HG03558 (cell line): Measurements from ENCODE around the gene SBF2.

Source experiments
- ATAC-seq: cut with Tn5 transposase; IDR thresholded peaks from one replicate; pipeline ENCODE4 v1.9.1; 2021; ENCODE audit warnings: moderate number of reproducible peaks; ENCODE audit not compliant: unreplicated experiment; ENCODE audit errors: extremely low read depth

The SBF2 gene

GRCh38 chr11:9799886-9800285 is 494.1 kb downstream of the SBF2 start:
- no peak for ATAC-seq

DNA sequence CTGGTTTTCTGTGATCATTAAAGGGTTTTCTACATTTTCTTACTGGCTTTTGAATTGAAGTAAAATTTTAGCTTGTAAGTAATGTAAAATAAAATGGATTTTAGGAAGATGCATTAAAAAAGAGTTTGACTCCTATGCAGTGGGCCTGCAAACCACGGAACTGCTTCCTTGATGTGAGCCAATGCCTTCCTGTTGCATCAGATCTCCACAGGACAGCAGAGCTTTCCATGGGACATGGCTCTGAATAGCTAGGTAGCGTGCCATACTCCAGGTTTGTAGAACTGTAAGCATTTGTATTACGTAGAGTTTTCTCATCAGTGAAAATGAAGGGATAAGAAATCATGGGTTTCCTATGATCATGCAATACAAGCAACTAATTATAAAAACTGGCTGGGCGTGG is 496.7 kb downstream of the SBF2 start:
- no peak for ATAC-seq

- no peak for ATAC-seq
Observed at GRCh38 chr11:9796854-9797253, 497.2 kb downstream of the SBF2 start.

DNA sequence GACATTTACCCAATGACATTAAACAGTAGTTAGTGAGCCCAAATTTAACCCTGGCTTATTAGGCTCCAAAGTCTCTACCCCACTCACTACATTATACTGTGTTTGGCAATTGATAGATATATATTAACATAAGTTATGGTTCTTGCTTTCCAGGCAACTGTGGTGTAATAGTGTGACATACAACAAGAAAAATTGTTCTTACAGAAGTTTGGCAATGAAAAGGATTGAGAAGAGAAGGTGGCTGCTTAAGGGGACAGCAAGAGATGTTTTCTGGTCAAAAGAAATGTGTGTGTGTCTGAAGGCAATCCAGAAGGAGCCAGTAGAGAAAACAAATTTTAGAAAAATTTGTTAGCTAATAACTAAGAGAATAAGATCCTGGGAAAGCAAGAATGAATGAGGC is 497.8 kb downstream of the SBF2 start:
- ATAC-seq = no peak

DNA sequence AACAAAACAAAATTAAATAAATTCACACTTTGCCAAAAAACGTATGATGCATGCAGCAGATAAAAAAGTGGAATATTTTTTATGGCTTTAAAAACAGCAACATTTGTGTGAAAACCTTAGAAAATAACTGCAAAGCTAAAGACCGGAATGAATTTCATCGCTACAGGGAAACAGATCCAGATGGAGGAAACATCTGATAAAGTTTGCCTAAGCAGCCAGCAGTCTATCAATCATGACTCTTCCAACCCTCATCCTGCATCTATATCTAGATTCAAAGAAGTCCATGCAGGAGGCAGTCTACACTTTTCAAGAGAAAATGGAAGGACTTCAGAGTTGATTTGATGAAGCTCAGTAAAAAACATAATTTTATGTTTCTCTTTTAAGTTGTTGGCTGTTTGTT is 503.3 kb downstream of the SBF2 start:
- no peak for ATAC-seq

- no peak for ATAC-seq
Observed at GRCh38 chr11:9789910-9790309, 504.1 kb downstream of the SBF2 start.

DNA sequence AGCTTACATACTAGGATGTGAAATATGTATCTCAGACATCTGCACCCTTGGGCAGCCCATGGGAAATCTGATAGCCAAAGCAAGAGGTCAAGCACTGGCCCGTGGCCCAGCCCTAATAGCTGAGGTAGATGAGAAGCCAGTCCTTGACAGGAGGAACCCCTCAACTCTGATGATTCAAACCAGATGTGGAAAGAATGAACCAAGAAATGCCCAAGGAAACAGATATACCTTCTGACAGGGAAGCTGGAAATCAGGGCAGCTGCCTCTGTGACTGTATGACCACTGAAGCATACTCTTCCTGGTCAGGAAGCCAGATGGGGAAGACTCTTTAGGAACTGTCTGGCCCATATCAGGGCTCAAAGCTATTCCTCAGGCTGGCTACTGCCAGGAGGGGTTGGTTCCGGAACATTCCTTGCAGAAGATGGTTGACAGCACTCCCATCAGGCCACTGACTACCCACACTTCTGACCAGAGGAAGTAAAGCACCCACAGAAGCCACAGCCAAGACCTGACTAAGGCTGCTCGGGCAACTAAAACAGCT is 506.0 kb downstream of the SBF2 start:
- ATAC-seq = no peak

- ATAC-seq = no peak
Observed at GRCh38 chr11:9787260-9787659, 506.8 kb downstream of the SBF2 start.

GRCh38 chr11:9784602-9785315 is 509.3 kb downstream of the SBF2 start:
- ATAC-seq = no peak

DNA sequence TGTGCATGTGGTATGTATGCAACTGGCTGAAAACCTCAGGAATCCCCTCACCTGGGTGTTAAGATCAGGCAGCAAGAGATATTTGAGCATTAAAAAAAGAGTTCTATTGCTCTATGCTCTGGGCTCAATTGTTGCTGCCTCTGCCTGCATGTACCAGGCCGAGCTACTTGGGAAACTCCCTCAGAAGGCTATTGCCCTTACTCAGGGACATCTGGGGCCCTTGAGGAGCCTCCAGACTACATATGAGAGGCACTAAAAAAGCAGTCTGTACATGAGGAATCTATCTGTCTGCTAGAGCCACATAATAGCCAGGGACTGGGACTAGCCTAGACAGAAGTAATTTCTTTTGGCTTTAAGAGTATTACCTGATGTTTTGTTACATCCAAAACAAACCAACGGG is 510.0 kb downstream of the SBF2 start:
- no peak for ATAC-seq

DNA sequence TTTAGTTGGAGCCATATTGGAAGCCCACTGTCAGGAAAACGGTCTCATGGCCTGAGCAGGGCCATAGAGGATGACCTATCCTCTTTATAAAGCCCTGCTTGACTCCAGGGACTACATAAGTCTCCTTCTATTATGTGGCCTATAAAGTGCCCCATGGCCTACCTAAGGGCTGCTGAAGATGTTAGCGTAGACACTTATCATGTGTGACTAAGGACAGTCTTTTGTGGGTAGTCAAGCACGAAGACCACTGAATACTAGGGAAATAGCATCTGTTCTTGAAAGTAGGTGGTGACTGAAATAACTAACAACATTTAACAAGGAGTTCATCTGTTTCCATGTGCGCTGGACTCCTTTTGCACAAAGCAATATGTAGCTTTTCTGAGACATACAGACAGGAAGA is 513.1 kb downstream of the SBF2 start:
- ATAC-seq = no peak

GRCh38 chr11:9777525-9777924 is 516.5 kb downstream of the SBF2 start:
- no peak for ATAC-seq

DNA sequence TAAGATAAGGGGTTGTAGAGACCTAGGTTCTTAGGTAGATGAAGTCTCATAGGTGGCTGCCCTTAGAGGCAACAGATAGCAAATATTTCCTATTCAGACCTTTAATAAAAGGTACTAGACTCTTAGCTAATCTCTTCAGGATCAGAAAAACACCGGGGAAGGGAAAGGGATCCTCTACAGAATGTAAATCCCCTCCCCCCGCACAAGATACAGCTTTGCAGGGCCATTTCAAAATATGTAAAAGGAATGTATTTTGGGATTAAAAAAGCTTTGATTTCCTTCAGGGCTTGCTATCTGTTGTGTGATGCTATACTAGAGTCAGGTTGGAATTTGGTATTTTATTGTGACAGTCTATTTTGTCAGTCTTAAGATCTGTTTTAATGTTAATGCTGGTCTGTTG is 517.0 kb downstream of the SBF2 start:
- ATAC-seq = no peak

DNA sequence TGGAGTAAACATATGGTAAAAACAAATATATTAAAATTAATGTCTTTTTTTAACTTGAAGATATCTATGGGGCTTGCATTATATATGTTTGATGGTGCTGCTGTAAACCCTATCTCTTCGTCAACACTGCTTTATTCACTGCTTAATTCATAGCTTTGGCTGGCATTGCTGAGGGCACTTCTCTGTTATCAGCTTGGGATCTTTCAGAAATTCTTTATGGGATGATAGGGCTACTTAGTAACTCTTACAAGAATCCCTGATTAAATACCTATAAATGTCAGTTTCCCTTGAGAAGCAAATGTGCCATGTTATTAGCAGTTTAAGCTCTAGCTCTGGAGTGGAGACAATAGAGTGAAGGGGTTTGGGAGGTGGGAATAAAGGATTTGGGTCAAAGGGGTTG is 517.8 kb downstream of the SBF2 start:
- no peak for ATAC-seq

DNA sequence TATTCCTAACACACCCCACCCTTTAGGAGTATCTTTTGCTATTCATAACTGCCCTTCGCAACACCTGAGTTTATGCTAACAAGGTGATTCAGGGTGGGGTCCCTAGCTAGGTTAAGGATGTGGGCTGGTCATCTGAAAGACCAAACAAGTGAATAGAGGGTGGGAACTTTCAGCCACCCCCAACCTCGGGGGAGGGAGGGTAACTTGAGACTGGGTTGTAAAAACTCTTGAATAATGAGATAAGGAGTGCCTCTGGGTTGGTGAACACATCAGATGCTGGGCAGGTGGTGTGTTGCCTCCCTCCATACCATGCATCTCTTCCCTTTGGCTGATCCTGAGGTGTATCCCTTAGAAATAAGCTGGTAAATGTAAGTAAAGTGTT is 518.6 kb downstream of the SBF2 start:
- no peak for ATAC-seq

GRCh38 chr11:9774591-9775397 is 519.2 kb downstream of the SBF2 start:
- ATAC-seq = no peak

GRCh38 chr11:9774109-9774508 is 519.9 kb downstream of the SBF2 start:
- no peak for ATAC-seq

DNA sequence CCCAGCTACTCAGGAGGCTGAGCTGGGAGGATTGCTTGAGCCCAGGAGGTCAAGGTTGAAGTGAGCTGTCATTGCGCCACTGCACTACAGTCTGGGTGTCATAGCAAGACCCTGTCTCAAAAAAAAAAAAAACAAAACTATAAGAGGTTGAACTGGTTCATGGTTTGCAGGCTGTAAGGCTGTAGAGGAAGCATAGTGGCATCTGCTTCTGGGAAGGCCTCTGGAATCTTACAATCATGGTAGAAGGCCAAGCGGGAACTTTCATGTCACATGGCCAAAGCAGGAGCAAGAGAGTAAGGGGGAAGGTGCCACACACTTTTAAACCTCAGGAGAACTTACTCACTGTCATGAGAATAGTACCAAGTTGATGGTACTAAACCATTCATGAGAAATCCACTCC is 520.5 kb downstream of the SBF2 start:
- ATAC-seq = no peak

GRCh38 chr11:9772218-9772617 is 521.8 kb downstream of the SBF2 start:
- ATAC-seq = no peak

DNA sequence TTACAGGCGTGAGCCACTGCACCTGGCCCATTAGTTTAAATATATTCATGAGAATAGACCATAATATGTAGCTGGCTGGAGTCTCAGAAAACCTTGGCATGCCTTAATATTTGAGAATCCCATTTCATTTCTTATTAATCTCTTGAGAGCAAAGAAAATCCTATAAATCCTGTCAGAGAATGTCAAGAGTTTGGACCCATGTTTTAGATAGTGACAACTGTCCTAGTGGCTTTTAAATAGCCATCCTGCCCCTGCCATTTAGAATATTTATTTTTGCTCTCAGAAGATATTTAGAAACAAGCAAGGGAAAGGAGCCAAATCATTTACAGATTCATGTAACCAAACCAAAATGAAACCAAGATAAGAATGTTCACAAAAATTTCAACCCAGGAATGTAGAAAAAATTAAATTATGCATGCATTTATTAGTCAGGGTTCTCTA is 522.9 kb downstream of the SBF2 start:
- no peak for ATAC-seq

DNA sequence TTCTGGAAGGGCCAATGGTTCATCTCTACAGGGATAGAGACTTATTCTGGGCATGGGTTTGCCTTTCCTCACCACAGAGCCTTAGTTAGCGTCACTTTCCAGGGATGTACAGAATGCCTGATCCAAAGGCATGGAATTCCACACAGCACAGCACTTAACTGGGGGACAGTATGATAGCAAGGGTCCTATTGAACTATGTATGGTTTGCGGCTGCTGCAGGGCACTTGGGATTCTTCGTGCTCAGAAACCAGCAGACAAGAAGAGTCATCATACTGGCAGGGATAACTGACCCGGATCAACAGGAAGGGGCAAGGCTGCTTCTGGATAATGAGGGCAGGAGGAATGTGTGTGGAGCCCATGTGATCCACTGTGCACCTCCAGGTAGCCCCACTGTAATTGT is 524.4 kb downstream of the SBF2 start:
- no peak for ATAC-seq
